KOPT-K1 (cell line): ENCODE measurements around the gene ZC2HC1B.
"Not testable (repeated sequence)": the region's sequence is repeated elsewhere in the genome, so short reads cannot be mapped to it uniquely, and the experiment has no call there.

Experiments
- H3K27ac ChIP-seq: fragments of 200-600 bp; sonication (generic); 2 replicates; pipeline ENCODE4 v1.5.1; 2016; ENCODE audit warnings: antibody characterized with exemption, mild to moderate bottlenecking, low read depth, low read length; ENCODE audit not compliant: poor library complexity, severe bottlenecking
- H3K36me3 ChIP-seq: fragments of 200-600 bp; sonication (generic); 2 replicates; pipeline ENCODE4 v1.5.1; 2017; ENCODE audit warnings: antibody characterized with exemption, mild to moderate bottlenecking, low read length, moderate library complexity; ENCODE audit not compliant: insufficient read depth
- H3K9me3 ChIP-seq: fragments of 200-600 bp; sonication (generic); 2 replicates; pipeline ENCODE4 v1.5.1; 2017; ENCODE audit warnings: antibody characterized with exemption, low read length, mild to moderate bottlenecking; ENCODE audit not compliant: insufficient read depth, poor library complexity, severe bottlenecking

Gene ZC2HC1B

DNA sequence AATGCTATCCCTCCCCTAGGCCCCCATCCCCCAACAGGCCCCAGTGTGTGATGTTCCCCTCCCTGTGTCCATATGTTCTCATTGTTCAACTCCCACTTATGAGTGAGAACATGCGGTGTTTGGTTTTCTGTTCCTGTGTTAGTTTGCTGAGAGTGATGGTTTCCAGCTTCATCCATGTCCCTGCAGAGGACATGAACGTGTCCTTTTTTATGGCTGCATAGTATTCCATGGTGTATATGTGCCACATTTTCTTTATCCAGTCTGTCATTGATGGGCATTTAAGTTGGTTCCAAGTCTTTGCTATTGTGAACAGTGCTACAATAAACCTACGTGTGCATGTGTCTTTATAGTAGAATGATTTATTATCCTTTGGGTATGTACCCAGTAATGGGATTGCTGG lies 12.6 kb upstream of the ZC2HC1B start:
- not testable (repeated sequence) for H3K27ac ChIP-seq
- H3K36me3 ChIP-seq = peaks cover 93% of the 10 kb centered on the region

GRCh38 chr6:143855057-143855456 lies 9.2 kb upstream of the ZC2HC1B start:
- peaks cover 93% of the 10 kb centered on the region for H3K36me3 ChIP-seq
- not testable (repeated sequence) for H3K9me3 ChIP-seq, H3K27ac ChIP-seq

More for the DNA sequence above, 12.6 kb upstream of the ZC2HC1B start:
- not testable (repeated sequence) for H3K9me3 ChIP-seq

DNA sequence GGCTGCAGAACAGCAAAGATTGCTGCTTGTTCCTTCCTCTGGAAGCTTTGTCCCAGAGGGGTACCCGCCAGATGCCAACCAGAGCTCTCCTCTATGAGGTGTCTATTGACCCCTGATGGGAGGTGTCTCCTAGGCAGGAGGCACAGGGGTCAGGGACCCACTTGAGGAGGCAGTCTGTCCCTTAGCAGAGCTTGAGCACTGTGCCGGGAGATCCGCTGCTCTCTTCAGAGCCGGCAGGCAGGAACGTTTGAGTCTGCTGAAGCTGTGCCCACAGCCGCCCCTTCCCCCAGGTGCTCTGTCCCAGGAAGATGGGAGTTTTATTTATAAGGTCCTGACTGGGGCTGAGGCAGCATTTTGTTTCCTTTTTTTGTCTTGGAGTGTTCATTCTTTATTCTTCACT lies 7.5 kb upstream of the ZC2HC1B start:
- H3K27ac ChIP-seq, H3K9me3 ChIP-seq: not testable (repeated sequence)
- H3K36me3 ChIP-seq = peaks cover 93% of the 10 kb centered on the region

DNA sequence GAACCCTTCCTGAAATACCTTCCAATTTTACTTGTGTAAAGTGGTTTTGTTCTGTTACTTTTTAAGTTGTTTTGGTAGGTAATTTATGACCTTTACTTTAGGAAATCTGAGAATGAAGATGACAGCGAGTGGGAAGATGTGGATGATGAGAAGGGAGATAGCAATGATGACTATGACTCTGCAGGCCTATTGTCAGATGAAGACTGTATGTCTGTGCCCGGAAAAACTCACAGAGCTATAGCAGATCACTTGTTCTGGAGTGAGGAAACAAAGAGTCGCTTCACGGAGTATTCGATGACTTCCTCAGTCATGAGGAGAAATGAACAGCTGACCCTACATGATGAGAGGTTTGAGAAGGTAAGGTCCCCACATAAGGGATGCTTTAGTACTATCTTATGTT lies 6.6 kb upstream of the ZC2HC1B start:
- no peaks in the 10 kb centered on the region for H3K9me3 ChIP-seq
- H3K27ac ChIP-seq = no peak overlapping the region
- peaks cover 93% of the 10 kb centered on the region for H3K36me3 ChIP-seq

- Histone ChIP-seq H3K27ac (no peak overlapping the region), H3K9me3 (no peaks in the 10 kb centered on the region), H3K36me3 (peaks cover 100% of the 10 kb centered on the region)
These were observed 4.2 kb upstream of the ZC2HC1B start for GRCh38 chr6:143859891-143860660.

DNA sequence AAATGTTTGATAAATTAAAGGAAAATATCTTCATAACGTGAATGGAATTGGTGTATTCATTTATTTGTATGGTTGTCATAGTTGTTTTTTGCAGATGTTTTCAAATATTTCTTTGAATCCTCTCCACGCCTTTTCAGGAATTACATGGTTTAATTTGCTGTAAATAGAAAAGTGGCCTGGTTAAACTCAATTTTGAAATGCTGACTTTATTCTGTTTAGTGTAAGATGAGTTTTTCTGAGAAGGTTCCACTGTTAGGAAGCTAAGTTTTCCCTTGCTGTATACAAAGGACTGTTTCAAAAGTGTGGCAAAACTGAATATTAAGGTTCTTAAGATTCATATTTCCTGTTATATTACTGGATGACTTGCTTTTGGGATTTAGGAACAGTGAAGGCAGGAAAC lies 503 bp upstream of the ZC2HC1B start:
- H3K36me3 ChIP-seq = peaks cover 81% of the 10 kb centered on the region
- H3K27ac ChIP-seq = no peak overlapping the region
- no peaks in the 10 kb centered on the region for H3K9me3 ChIP-seq

- Histone ChIP-seq H3K27ac (no peak overlapping the region), H3K9me3 (no peaks in the 10 kb centered on the region), H3K36me3 (peaks cover 47% of the 10 kb centered on the region)
These were observed 3.0 kb downstream of the ZC2HC1B start for GRCh38 chr6:143867236-143867635.

GRCh38 chr6:143868808-143869207 lies 4.5 kb downstream of the ZC2HC1B start:
- not testable (repeated sequence) for H3K9me3 ChIP-seq, H3K27ac ChIP-seq
- peaks cover 31% of the 10 kb centered on the region for H3K36me3 ChIP-seq

GRCh38 chr6:143871202-143871730 lies 7.0 kb downstream of the ZC2HC1B start:
- H3K9me3 ChIP-seq = peaks cover 13% of the 10 kb centered on the region
- H3K27ac ChIP-seq, H3K36me3 ChIP-seq: not testable (repeated sequence)

DNA sequence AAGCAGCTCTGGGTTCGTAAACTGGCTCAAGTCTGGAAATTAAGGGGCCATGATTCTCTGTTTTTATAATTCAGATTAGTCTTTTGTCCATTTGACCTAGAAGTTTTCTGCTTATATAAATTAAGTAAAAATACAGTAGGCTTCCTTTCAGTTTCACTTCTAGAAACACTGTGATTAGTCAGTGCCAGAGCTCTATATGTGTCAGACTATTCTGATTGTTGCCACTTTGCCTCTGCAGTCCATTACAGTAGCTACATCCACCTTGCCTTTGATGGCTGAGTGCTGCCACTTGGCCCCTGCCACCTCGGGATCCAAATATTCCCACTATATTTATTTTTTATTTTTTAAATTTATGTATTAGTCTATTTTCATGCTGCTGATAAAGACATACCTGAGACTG lies 7.9 kb downstream of the ZC2HC1B start:
- Histone ChIP-seq H3K9me3 (peaks cover 14% of the 10 kb centered on the region), H3K36me3 (no peaks in the 10 kb centered on the region), H3K27ac (no peak overlapping the region)

DNA sequence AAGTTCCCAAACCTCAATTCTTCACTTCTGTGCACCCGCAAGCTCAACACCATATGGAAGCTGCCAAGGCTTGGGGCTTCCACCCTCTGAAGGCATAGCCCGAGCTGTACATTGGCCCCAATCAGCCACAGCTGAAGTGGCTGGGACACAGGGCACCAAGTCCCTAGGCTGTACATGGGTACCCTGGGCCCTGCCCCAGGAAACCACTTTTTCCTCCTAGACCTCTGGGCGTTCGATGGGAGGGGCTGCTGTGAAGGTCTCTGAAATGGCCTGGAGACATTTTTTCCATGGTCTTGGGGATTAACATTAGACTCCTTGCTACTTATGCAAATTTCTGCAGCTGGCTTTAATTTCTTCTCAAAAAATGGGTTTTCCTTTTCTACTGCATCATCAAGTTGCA lies 9.3 kb downstream of the ZC2HC1B start:
- not testable (repeated sequence) for H3K36me3 ChIP-seq, H3K27ac ChIP-seq
- H3K9me3 ChIP-seq = peaks cover 14% of the 10 kb centered on the region

- not testable (repeated sequence) for H3K27ac ChIP-seq, H3K36me3 ChIP-seq
- H3K9me3 ChIP-seq = peaks cover 14% of the 10 kb centered on the region
These were observed 10.2 kb downstream of the ZC2HC1B start for GRCh38 chr6:143874503-143874902.

- peaks cover 14% of the 10 kb centered on the region for H3K9me3 ChIP-seq
- H3K27ac ChIP-seq = no peak overlapping the region
- no peaks in the 10 kb centered on the region for H3K36me3 ChIP-seq
These were observed 13.5 kb downstream of the ZC2HC1B start for GRCh38 chr6:143877584-143878271.

- Histone ChIP-seq H3K9me3 (peaks cover 14% of the 10 kb centered on the region), H3K27ac (no peak overlapping the region)
These were observed 14.0 kb downstream of the ZC2HC1B start for GRCh38 chr6:143878272-143878760.

GRCh38 chr6:143880412-143880811 lies 16.1 kb downstream of the ZC2HC1B start:
- Histone ChIP-seq H3K27ac (no peak overlapping the region), H3K36me3 (no peaks in the 10 kb centered on the region), H3K9me3 (peaks cover 9% of the 10 kb centered on the region)

More at GRCh38 chr6:143878272-143878760, 14.0 kb downstream of the ZC2HC1B start:
- H3K36me3 ChIP-seq = no peaks in the 10 kb centered on the region
